K562 (cell line): ENCODE measurements around the gene OGDH. TPM values are rescaled to one million over a fixed set of nuclear protein-coding genes. Genes with fewer than 3 reads are reported as not detected.
A peak's percentile ranks its signal among the peaks of the same experiment; 100 is the strongest.

ENCODE experiments used
- CAMTA2 ChIP-seq: fragments of 250-450 bp; sonication (Bioruptor Pico); conservative IDR thresholded peaks from 2 replicates; pipeline ENCODE4 v1.5.1; 2022
- CBFA2T3 ChIP-seq: fragments of 450-650 bp; IDR thresholded peaks from 2 replicates; pipeline ENCODE4 v1.6.1; 2017
- CTCFL ChIP-seq: IDR thresholded peaks from 2 replicates; pipeline ENCODE4 v1.6.1; 2011; ENCODE audit warnings: borderline replicate concordance, low read depth, mild to moderate bottlenecking, moderate library complexity, low read length; ENCODE audit not compliant: insufficient read depth, poor library complexity, severe bottlenecking
- HDAC3 ChIP-seq: fragments of 450-650 bp; IDR thresholded peaks from 2 replicates; pipeline ENCODE4 v1.6.1; 2018; ENCODE audit warnings: borderline replicate concordance, mild to moderate bottlenecking, moderate library complexity; ENCODE audit not compliant: partially characterized antibody
- HDGF ChIP-seq: fragments of 450-650 bp; IDR thresholded peaks from 2 replicates; pipeline ENCODE4 v1.6.1; 2016
- HMGXB4 ChIP-seq: sonication (generic); formaldehyde crosslinking; IDR thresholded peaks from 2 replicates; pipeline ENCODE4 v1.8.1; 2023; ENCODE audit warnings: mild to moderate bottlenecking, missing genetic modification reagents
- MLX ChIP-seq, 2 experiments: fragments of 450-650 bp in 1 of 2; sonication (generic) in 1 of 2; formaldehyde crosslinking; conservative IDR thresholded peaks; 2 replicates each; pipeline versions ENCODE4 v1.4.0 to v1.8.1; 2020 to 2022; ENCODE audit warnings: mild to moderate bottlenecking in 1 of 2, missing genetic modification reagents in 1 of 2
- MYC ChIP-seq, 2 experiments: fragments of 250-450 bp in 1 of 2; sonication (Bioruptor Pico) in 1 of 2; IDR thresholded peaks; 2 replicates each; pipeline versions ENCODE4 v1.5.1 to v1.6.1; 2012 to 2021; ENCODE audit warnings: low read depth in 2 of 2, borderline replicate concordance in 1 of 2, improper control_type of control experiment in 1 of 2, low read length in 1 of 2, mild to moderate bottlenecking in 1 of 2, moderate library complexity in 1 of 2
- NFE2 ChIP-seq: IDR thresholded peaks from 2 replicates; pipeline ENCODE4 v1.6.1; 2014; ENCODE audit warnings: antibody characterized with exemption, low read depth
- RHOXF2B ChIP-seq: fragments of 250-450 bp; sonication (Bioruptor Pico); conservative IDR thresholded peaks from 2 replicates; pipeline ENCODE4 v1.5.1; 2021
- TAF9B ChIP-seq: fragments of 450-650 bp; IDR thresholded peaks from 2 replicates; pipeline ENCODE4 v1.6.1; 2018; ENCODE audit warnings: mild to moderate bottlenecking; ENCODE audit not compliant: partially characterized antibody
- USF2 ChIP-seq: sonication (generic); formaldehyde crosslinking; IDR thresholded peaks from 2 replicates; pipeline ENCODE4 v1.5.0; 2020; ENCODE audit warnings: missing genetic modification reagents
- VEZF1 ChIP-seq: fragments of 200-800 bp; sonication (Bioruptor generic); IDR thresholded peaks from 2 replicates; pipeline ENCODE4 v1.6.1; 2017; ENCODE audit warnings: missing genetic modification characterization, missing compliant biosample characterization
- ZBTB2 ChIP-seq: fragments of 450-650 bp; IDR thresholded peaks from 2 replicates; pipeline ENCODE4 v1.6.1; 2016; ENCODE audit warnings: antibody characterized with exemption
- ZNF23 ChIP-seq: fragments of 250-450 bp; sonication (Bioruptor Pico); IDR thresholded peaks from 2 replicates; pipeline ENCODE4 v1.4.0; 2020; ENCODE audit warnings: mild to moderate bottlenecking
- ZNF239 ChIP-seq: fragments of 250-450 bp; sonication (Bioruptor Pico); IDR thresholded peaks from 2 replicates; pipeline ENCODE4 v1.4.0; 2020; ENCODE audit warnings: mild to moderate bottlenecking
- polyA plus RNA-seq, 8 experiments: library from polyadenylated mRNA; depleted of rRNA in 4 of 8; stranded (reverse) in 5 of 8; unstranded in 3 of 8; fragments of >200 nt; fragmentation: Nextera tagmentation in 2 of 8; fragmentation: Illumina TruSeq in 1 of 8; extraction: Ambion mirVana in 2 of 8; extraction: Trizol in 1 of 8; gene quantifications; 2 replicates each; pipeline versions ENCODE4 v1.2.1 to v1.2.3, GENCODE V29; 2011 to 2014; ENCODE audit warnings: inconsistent platforms in 1 of 8, missing spikeins in 1 of 8
- total RNA-seq, 7 experiments: library from RNA; depleted of rRNA in 6 of 7; stranded (reverse); fragments of >200 nt in 6 of 7; fragmentation: Illumina TruSeq in 2 of 7; extraction: Trizol in 2 of 7; gene quantifications; 2 replicates each; pipeline versions ENCODE4 v1.2.1 to v1.2.3, GENCODE V29; 2011 to 2021; ENCODE audit warnings: low replicate concordance in 1 of 7

The OGDH gene
- total and polyA plus RNA-seq, 9 of the 15 experiments (the other 6 are each of a cell fraction or from before 2014, with no cell fraction given): 3.1 to 80.3 (median 23.5) TPM

GRCh38 chr7:44581879-44582603 is 24.4 kb upstream of the OGDH start, which contains the start of gene TMED4 (continued):
- TF ChIP-seq ZNF23 (CRISPR knock-in tag) (no peak), RHOXF2B (CRISPR knock-in tag) (peak; percentile 62; the same call in 1 of the 2 replicates), TAF9B (peak; percentile 54), CBFA2T3 (no peak), CTCFL (no peak), CAMTA2 (CRISPR knock-in tag) (no peak), HDAC3 (no peak), MLX (CRISPR knock-in tag; conservative IDR thresholded peaks at IDR 0.05) (no peak), NFE2 (peak; percentile 44; the same call in 1 of the 2 replicates), HDGF (no peak), HMGXB4 (peak; percentile 82), USF2 (CRISPR knock-in tag) (no peak), MYC (IDR thresholded peaks at IDR 0.05; ENCODE audit: low read depth, low read length) (no peak; the same call in 1 of the 2 replicates), MYC (CRISPR knock-in tag; IDR thresholded peaks at IDR 0.05; ENCODE audit: borderline replicate concordance, low read depth) (peak; percentile 26; the same call in 1 of the 2 replicates), ZNF239 (CRISPR knock-in tag) (no peak), VEZF1 (CRISPR knock-in tag) (peak; percentile 95), ZBTB2 (peak; percentile 99)
